Neural crest cell (in vitro differentiated cells): ENCODE results near the gene ARHGEF12. TPM values are rescaled to one million over a fixed set of nuclear protein-coding genes. Genes with fewer than 3 reads are reported as not detected.

Source experiments
- DNase-seq: peaks from one replicate; pipeline ENCODE4 v3.0.0; 2021; ENCODE audit warnings: low read depth, mixed read lengths, low spot score
- H3K27ac Mint-ChIP-seq: one replicate; pipeline ENCODE4 v1.8.0; 2021; ENCODE audit warnings: mild to moderate bottlenecking, mixed read lengths; ENCODE audit not compliant: unreplicated experiment
- H3K27me3 Mint-ChIP-seq: 2 replicates; pipeline ENCODE4 v1.8.0; 2021; ENCODE audit warnings: low read depth, mild to moderate bottlenecking, mixed read lengths
- H3K36me3 Mint-ChIP-seq: 2 replicates; pipeline ENCODE4 v1.8.0; 2021; ENCODE audit warnings: low read depth, mild to moderate bottlenecking, mixed read lengths
- H3K4me1 Mint-ChIP-seq: 2 replicates; pipeline ENCODE4 v1.8.0; 2021; ENCODE audit warnings: mixed read lengths
- H3K4me3 Mint-ChIP-seq: one replicate; pipeline ENCODE4 v1.8.0; 2021; ENCODE audit warnings: mild to moderate bottlenecking, mixed read lengths
- H3K9me3 Mint-ChIP-seq: 2 replicates; pipeline ENCODE4 v1.8.0; 2021; ENCODE audit warnings: mixed read lengths
- CTCF ChIP-seq: fragments of 200-600 bp; sonication (generic); conservative IDR thresholded peaks from 2 replicates; pipeline ENCODE4 v1.5.0; 2021; ENCODE audit warnings: antibody characterized with exemption, mild to moderate bottlenecking
- total RNA-seq: library from RNA; stranded (reverse); gene quantifications from 2 replicates; pipeline ENCODE4 v1.2.1, GENCODE V29; 2021

Gene ARHGEF12
- total RNA-seq, 1 donor from 2014 or later = 66.2 TPM

- H3K4me1 Mint-ChIP-seq = peaks cover 7% of the 10 kb centered on the region
- H3K9me3 Mint-ChIP-seq = no peaks in the 10 kb centered on the region
- no peak overlapping the region for H3K4me3 Mint-ChIP-seq
- H3K36me3 Mint-ChIP-seq = no peaks in the 10 kb centered on the region
- DNase-seq = no peak
- TF ChIP-seq CTCF = no peak
- H3K27me3 Mint-ChIP-seq = peaks cover 14% of the 10 kb centered on the region
- H3K27ac Mint-ChIP-seq = no peak overlapping the region
Measured at GRCh38 chr11:120532082-120532831, 196.0 kb downstream of the ARHGEF12 start.

- no peak for TF ChIP-seq CTCF
- no peaks in the 10 kb centered on the region for H3K36me3 Mint-ChIP-seq
- no peak overlapping the region for H3K4me3 Mint-ChIP-seq
- peaks cover 14% of the 10 kb centered on the region for H3K27me3 Mint-ChIP-seq
- DNase-seq = no peak
- H3K9me3 Mint-ChIP-seq = no peaks in the 10 kb centered on the region
- H3K4me1 Mint-ChIP-seq = peaks cover 7% of the 10 kb centered on the region
- H3K27ac Mint-ChIP-seq = no peak overlapping the region
Measured at GRCh38 chr11:120532832-120533196, 196.6 kb downstream of the ARHGEF12 start.

GRCh38 chr11:120536091-120536796 lies 200.0 kb downstream of the ARHGEF12 start:
- Mint-ChIP-seq H3K4me3 (no peak overlapping the region), H3K27me3 (peaks cover 7% of the 10 kb centered on the region), H3K36me3 (no peaks in the 10 kb centered on the region), H3K9me3 (no peaks in the 10 kb centered on the region), H3K4me1 (peaks cover 7% of the 10 kb centered on the region), H3K27ac (no peak overlapping the region)
- TF ChIP-seq CTCF = no peak
- DNase-seq = no peak

GRCh38 chr11:120536797-120537169 lies 200.6 kb downstream of the ARHGEF12 start:
- DNase-seq = no peak
- TF ChIP-seq CTCF = no peak
- Mint-ChIP-seq H3K4me1 (peaks cover 7% of the 10 kb centered on the region), H3K4me3 (no peak overlapping the region), H3K36me3 (no peaks in the 10 kb centered on the region), H3K27me3 (peaks cover 7% of the 10 kb centered on the region), H3K9me3 (no peaks in the 10 kb centered on the region), H3K27ac (no peak overlapping the region)

- no peak for TF ChIP-seq CTCF
- no peaks in the 10 kb centered on the region for H3K36me3 Mint-ChIP-seq
- no peak for DNase-seq
- H3K9me3 Mint-ChIP-seq = no peaks in the 10 kb centered on the region
- H3K27me3 Mint-ChIP-seq = peaks cover 7% of the 10 kb centered on the region
- H3K27ac Mint-ChIP-seq = no peak overlapping the region
- no peak overlapping the region for H3K4me3 Mint-ChIP-seq
- no peaks in the 10 kb centered on the region for H3K4me1 Mint-ChIP-seq
Measured at GRCh38 chr11:120537996-120538395, 201.8 kb downstream of the ARHGEF12 start.
